A172 (cell line): ENCODE measurements around the gene SDK2. TPM values are rescaled to one million over a fixed set of nuclear protein-coding genes. Genes with fewer than 3 reads are reported as not detected.

Experiments
- DNase-seq: peaks from one replicate; pipeline ENCODE4 v3.0.0-alpha.2; 2015; ENCODE audit warnings: low spot score
- total RNA-seq: library from RNA; depleted of rRNA; stranded (reverse); fragments of >200 nt; shearing (Covaris generic); gene quantifications from 2 replicates; pipeline ENCODE4 v1.2.3, GENCODE V29; 2014; rRNA removed

SDK2 gene
- total RNA-seq: 0.31 and 0.69 TPM in 2 replicates

GRCh38 chr17:73644145-73645049 lies at the start of gene SDK2:
Gene SDK2 (minus strand): TSS chr17:73644445. CDS start chr17:73644088, 357 bp downstream.
- no peak for DNase-seq

DNA sequence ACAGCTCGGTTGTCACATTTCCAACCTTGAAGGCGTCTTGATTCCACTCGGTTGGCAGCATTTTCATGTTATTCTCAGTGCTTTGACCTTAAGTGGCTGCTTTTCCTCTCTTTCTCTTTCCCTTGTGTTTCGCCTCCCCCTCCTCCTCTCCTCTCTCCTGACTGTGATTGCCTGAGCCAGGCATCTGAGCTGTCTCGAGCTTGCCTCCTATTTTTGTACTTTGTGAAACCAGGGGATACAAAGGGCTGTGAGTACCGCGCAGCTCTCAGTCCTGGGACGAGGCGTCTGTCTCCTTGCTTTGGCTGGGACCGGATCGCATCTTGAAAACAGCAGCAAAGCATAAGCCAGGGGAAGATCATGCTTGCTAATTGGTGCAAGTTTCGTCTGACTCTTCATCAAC lies 48.8 kb upstream of the SDK2 start:
- no peak for DNase-seq

DNA sequence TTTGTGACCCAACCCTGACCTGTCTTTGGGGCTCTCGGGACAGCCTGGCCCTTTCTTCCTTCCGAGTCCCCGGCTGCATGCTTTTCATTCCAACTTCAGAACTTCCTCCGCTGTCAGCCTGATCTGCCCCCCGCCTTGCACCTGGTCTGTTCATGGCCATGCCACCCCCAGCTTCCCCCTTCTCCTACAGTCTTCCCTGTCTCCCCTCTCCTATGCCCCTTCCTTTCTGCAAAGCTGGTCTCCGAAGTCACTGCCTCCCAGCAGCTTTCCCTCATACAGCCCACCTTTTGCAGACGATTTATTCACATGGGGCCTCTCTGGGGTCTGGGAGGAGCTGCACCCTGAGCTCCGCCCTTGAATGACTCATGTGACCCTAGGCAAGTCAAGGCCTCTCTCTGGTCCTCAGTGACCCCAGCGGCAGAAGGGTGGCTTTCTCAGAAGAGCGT lies 47.1 kb upstream of the SDK2 start:
- no peak for DNase-seq

- DNase-seq: no peak
These were observed 46.4 kb upstream of the SDK2 start for GRCh38 chr17:73690676-73691075.

- DNase-seq: no peak
These were observed 45.5 kb upstream of the SDK2 start for GRCh38 chr17:73689596-73690275.

GRCh38 chr17:73686961-73687360 lies 42.7 kb upstream of the SDK2 start:
- DNase-seq: no peak

- no peak for DNase-seq
These were observed 41.9 kb upstream of the SDK2 start for GRCh38 chr17:73686126-73686525.

GRCh38 chr17:73684183-73684582 lies 39.9 kb upstream of the SDK2 start:
- DNase-seq: no peak

DNA sequence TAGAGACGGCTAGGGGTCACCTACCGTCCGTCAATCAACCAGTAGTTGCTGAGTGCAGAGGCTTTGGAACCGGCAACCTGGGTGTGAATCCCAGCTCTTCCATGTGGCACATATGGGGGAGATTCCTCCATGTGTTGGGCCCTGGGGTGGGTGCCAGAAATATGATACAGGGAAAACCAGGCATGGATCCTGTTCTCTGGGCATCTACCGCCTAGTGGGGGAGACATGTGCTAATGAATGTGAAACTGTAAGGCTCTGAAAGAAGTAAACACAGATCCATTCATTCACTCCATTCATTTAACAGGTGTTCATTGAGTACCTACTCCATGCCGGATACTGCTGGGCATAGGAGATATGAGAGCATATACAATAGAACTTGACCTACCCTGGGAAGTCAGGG lies 39.5 kb upstream of the SDK2 start:
- no peak for DNase-seq

DNA sequence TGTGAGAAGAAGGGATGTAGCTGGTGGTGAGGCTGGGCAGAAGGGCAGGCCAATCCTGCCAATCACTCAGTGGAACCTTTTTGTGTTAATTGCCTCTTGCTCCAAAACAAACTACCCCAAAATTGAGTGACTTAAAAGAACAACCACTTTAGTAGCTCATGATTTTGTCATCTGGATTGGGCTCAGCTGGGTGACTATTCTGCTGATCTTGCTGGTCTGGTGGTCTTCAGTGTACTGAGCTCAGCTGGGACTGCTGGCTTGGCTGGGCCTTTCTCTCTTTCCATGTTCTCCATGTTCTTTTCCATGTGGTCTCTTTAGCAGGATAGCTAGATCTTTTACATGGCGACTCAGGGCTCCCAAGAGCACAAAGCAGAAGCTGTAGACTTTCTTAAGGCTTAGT lies 37.7 kb upstream of the SDK2 start:
- DNase-seq: no peak

GRCh38 chr17:73679476-73679875 lies 35.2 kb upstream of the SDK2 start:
- no peak for DNase-seq

DNA sequence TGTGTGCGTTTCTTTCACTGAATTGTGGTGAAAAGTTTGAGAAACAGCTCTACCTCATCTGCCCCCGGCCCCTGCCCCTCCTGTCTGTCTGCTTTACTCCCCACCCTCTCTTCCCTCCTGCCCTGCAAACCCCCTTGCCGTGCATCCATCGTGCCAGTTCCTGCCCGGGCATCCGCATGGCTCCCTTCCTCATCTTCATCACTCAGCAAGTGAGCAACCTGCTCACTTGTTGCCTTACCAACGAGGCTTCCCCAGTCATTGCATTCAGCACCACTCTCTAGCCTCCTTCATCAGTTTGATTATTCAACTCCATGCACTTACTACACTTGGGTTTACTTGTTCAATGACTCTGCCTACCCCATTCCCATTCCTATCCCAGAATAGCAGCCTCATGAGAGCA lies 34.8 kb upstream of the SDK2 start:
- no peak for DNase-seq

- no peak for DNase-seq
These were observed 25.5 kb upstream of the SDK2 start for GRCh38 chr17:73669771-73670170.

- no peak for DNase-seq
These were observed 23.1 kb upstream of the SDK2 start for GRCh38 chr17:73667181-73667959.

DNA sequence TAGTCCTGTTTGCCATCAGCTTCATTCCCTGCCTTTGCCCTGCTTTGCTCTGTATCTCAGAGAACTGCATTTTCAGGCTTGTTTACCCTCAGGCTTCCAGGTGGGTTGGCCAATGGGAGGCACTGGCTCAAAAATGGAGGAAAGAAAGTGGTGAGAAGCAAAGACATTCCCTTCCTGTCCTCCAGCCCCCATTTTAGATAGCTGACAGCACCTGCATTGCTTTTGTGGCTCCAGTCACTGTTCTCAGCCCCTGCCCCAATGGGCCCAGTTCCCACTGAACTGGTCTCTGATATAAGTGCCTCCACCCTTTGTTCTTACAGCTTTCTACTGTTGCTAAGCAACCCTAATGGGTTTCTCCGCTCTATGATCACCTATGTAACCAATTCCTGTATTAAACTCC lies 19.4 kb upstream of the SDK2 start:
- no peak for DNase-seq

DNA sequence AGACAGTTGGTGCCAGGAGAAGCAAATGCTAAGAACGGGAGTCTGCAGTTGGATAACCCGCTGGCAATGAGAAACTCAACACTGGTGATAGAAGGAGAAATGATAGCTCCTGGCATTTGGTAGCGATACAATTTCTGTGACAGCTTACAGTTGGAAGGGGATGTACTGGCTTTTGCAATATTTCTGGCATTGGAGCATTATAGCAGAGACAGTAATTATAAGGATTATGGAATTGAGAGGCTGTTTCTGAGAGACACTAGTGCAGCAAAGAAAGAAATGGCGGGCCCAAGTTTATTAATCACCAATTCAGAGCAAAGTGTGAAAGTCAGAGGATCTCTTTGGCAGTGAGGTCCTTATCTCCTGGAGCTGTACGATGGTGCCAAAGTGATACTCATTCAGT lies 16.1 kb upstream of the SDK2 start:
- no peak for DNase-seq

DNA sequence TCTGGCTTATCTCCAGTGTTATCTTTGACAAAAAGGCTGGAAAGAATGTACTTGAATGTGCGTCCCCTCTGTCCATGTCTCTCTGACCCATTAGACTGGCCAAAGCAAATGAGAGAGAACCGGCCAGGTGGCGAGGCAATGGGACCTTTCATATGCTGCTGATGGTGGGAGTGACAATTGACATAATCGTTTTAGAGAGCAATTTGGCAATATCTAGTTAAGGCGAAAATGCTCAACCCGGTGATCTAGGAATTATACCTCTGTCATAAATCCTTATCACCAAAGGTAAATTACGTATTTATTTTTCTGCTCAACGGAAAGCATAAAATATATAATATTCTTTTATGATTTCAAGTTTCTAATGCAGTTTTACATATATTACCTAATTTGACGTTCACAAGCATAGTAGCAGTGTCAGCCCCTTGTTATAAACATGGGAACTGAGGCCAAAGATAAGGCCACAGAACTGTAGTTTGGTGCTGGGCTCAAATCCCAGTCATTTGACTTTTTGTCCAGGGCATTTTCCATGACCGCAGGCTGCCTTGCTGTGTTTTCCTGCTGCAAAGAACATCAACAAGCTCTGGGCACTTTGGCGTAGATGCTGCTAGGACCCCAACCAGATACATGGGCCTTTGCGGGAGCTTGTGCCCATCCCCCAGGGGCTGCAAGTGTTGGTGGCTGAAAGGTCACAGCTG lies 14.7 kb upstream of the SDK2 start:
- DNase-seq: no peak

DNA sequence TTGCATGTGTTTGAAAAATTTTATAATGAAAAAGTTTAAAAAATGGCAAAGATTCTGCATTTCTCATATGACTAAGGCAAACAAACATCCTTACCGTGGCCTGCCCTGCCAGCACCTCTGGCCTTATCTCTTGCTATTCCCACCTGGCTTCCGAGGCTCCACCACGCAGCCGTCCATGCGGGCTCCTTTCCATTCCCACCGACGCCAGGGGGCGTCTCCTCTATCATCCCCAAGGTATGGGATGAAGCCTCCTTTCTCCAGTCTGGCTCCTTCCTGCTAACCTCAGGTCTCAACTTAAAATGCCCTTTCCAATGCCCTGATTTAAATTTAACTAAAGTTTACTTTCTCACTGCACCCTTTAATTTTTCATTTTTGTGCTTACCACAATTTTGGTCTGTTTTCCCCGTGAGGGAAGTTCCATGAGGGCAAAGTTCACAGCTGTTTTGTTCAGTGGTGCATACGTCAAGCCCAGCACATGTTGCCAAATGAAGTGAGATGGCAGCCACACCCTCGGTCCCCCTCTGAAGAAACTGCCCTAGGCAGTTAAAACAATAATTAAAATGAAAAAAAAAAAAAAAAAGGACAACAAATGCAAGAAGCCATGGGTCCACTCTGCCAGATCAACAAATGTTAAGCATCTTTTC lies 13.3 kb upstream of the SDK2 start:
- peak; percentile 43 for DNase-seq

DNA sequence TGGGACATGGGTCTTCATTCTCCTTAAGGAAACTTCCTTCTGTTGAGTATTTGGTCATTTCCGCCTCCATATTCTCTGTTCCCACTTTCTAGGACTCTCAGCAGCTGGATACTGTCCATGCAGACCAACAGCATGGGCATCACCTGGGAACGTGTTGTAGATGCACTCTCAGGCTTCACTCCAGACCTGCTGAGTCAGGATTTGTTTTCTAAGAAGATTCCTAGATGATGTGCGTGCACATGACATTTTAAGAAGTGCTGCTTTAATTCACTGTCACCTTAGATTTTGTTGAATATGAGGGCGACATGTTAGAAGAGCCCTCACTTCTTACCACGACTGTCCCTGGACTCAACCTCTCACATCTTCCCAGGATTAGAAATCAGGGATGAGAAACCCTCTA lies 10.0 kb upstream of the SDK2 start:
- DNase-seq: no peak

DNA sequence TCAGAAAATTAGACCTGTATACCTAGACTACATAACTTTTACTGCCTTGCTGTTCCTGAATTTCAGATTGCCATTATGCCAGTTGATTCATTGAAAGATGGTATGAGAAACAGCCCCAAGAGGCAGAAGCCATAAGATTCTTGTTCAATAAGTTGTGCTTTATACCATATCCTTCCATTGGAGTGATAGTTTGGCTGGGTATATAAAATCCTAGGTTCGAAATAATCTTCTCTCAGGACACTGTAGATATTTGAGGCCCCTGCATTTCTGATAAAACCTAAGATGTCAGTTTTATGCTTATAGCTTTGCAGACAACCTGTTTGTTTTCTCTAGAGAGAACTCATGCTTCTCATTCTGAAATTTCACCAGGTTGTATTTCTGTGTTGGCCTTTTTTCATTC lies 9.6 kb upstream of the SDK2 start:
- DNase-seq: no peak

- no peak for DNase-seq
These were observed 8.7 kb upstream of the SDK2 start for GRCh38 chr17:73652886-73653480.
